ENCODE measurements around the gene HRH1. TPM values are rescaled to one million over a fixed set of nuclear protein-coding genes. Genes with fewer than 3 reads are reported as not detected.
A peak's percentile ranks its signal among the peaks of the same experiment; 100 is the strongest.
"Not testable (repeated sequence)": the region's sequence is repeated elsewhere in the genome, so short reads cannot be mapped to it uniquely, and the experiment has no call there.

HRH1 gene
- total and polyA plus RNA-seq, 9 donors: 3.4 to 24.1 (median 6.0) TPM

DNA sequence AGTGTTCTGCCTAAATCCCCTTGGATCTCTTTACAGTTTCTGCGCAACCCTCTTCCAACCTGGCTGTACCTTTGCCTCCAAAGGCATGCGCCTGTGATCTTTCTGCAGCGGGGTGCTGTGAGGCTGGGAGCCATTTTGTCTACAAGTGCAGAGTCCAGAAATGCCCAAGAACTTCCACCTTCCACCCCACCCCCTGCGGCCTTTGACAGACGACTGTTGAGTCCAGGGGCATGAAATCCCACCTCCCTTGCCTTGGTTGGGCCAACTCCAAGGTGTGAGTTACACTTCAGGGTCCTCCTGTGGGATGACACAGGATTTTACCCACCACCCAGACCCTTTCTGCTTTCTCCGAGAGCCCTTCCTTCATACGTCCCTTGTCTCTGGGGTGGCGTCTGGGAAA lies 24.1 kb downstream of the HRH1 start:
- peaks cover 5% of the 10 kb centered on the region for H3K4me1 ChIP-seq (ENCODE audit: insufficient read depth)
- no peaks in the 10 kb centered on the region for H3K27me3 ChIP-seq
- TF ChIP-seq, protein P1, sequence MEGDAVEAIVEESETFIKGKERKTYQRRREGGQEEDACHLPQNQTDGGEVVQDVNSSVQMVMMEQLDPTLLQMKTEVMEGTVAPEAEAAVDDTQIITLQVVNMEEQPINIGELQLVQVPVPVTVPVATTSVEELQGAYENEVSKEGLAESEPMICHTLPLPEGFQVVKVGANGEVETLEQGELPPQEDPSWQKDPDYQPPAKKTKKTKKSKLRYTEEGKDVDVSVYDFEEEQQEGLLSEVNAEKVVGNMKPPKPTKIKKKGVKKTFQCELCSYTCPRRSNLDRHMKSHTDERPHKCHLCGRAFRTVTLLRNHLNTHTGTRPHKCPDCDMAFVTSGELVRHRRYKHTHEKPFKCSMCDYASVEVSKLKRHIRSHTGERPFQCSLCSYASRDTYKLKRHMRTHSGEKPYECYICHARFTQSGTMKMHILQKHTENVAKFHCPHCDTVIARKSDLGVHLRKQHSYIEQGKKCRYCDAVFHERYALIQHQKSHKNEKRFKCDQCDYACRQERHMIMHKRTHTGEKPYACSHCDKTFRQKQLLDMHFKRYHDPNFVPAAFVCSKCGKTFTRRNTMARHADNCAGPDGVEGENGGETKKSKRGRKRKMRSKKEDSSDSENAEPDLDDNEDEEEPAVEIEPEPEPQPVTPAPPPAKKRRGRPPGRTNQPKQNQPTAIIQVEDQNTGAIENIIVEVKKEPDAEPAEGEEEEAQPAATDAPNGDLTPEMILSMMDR (IDR thresholded peaks at IDR 0.05): no peak
- TF ChIP-seq EP300 (IDR thresholded peaks at IDR 0.05) (no peak), POLR2A (IDR thresholded peaks at IDR 0.05) (no peak)
- no peak overlapping the region for H3K4me3 ChIP-seq
- no peak for DNase-seq
- H3K27ac ChIP-seq: no peak overlapping the region
- intact Hi-C loops (cut with DNase I): no loop called here
- 93 to 96% (median 95%) methylated on average over 8 of the region's 8 CpGs for WGBS, 3 donors
- no peaks in the 10 kb centered on the region for H3K9me3 ChIP-seq
- no peaks in the 10 kb centered on the region for H3K36me3 ChIP-seq

DNA sequence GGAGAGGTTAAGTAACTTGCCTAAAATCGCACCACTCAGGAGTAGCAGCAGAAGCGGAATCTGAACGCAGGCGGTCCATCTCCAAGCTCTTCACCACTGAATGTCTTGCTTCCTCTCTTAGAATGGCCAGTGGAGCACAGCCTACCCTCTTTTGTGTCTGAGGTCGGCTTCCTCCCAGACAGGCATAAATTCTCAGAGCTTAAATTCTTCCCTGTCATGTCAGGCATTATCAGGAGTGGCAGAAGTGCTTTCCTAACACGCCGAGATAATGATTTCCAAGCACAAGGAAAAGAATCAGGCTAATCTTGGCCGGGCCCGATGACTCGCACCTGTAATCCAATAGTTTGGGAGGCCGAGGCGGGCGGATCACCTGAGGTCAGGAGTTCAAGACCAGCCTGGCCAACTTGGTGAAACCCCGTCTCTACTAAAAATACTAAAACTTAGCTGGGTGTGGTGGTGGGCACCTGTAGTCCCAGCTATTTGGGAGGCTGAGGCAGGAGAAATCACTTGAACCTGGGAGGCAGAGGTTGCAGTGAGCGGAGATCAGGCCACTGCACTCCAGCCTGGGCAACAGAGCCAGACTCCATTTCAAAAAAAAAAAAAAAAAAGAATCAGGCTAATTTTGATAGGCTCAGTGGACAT lies 30.2 kb downstream of the HRH1 start:
- intact Hi-C loops (cut with DNase I); H3K27me3 ChIP-seq; H3K36me3 ChIP-seq; H3K9me3 ChIP-seq; H3K27ac ChIP-seq; DNase-seq; H3K4me3 ChIP-seq: not testable (repeated sequence)
- WGBS, 3 donors: 85 to 89% (median 86%) methylated on average over 15 of the region's 15 CpGs
- peaks cover 21% of the 10 kb centered on the region for H3K4me1 ChIP-seq (ENCODE audit: insufficient read depth)

DNA sequence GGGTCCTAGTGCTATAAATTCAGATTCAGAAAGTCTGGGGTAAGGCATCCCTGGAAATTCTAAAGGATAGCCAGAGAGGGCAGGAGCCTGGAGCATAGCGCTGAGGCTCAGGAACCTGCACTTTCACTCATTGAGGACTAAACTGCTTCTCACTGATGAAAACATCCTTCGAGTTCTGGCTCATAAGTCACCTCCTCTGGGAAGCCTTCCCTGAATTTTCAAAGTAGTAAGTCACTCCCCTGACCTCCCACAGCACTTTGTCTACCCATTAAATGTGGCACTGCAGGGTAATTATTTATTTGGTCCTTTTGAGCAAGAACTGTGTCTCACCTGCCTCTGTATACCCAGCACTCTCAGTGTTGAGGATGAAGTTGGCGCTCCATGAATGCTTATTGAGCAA lies 30.9 kb downstream of the HRH1 start:
- H3K4me1 ChIP-seq (ENCODE audit: insufficient read depth): peaks cover 21% of the 10 kb centered on the region
- no peak overlapping the region for H3K4me3 ChIP-seq
- H3K36me3 ChIP-seq: no peaks in the 10 kb centered on the region
- H3K9me3 ChIP-seq: no peaks in the 10 kb centered on the region
- TF ChIP-seq EP300 (IDR thresholded peaks at IDR 0.05) (no peak), POLR2A (IDR thresholded peaks at IDR 0.05) (no peak)
- TF ChIP-seq, protein P1 (IDR thresholded peaks at IDR 0.05): no peak
- H3K27me3 ChIP-seq: no peaks in the 10 kb centered on the region
- H3K27ac ChIP-seq: peak overlapping the region in 1 of 2 donors; percentile 10
- intact Hi-C loops (cut with DNase I): no loop called here
- WGBS, 3 donors: 81 to 84% (median 83%) methylated on average over 3 of the region's 3 CpGs
- DNase-seq: no peak

DNA sequence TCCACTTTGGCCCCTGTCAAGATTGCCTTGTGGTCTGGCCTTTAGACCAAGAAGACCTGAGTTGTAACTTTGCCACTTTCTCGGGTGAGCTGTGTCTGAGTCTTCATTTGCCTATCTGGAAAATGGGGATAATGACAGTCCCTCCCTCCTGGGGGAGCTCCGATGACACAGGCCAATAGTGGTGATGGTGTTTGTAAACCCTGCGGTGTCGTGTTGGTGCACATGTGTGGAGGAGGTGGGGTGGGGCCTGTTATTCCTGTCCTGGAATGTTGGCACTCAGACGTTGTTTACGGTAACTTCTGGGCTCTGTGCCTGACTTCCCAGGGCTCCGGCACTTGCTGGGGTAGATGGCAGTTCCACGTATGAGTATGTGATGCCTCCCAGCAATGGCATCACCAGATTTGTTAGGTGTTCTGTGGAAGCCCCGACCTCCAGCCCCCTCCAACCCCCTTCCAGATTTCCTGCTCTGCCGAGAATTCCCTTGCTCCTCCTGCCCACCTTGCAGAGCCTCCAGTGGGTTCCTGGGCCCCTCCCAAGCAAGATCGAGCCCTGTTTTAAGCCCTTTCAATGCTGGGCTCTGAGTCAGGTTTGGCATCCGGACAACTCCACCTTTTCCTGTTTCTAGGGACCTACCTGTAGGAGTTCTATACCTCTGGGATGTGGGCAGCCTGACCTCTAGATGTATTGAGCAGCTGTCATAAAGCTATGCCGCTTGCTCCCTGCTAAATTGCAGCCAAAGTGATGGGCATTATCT lies 31.4 kb downstream of the HRH1 start:
- Histone ChIP-seq H3K27ac (peak overlapping the region in 1 of 2 donors; percentile 10), H3K4me3 (no peak overlapping the region), H3K27me3 (no peaks in the 10 kb centered on the region), H3K36me3 (no peaks in the 10 kb centered on the region), H3K9me3 (no peaks in the 10 kb centered on the region), H3K4me1 (ENCODE audit: insufficient read depth) (peaks cover 21% of the 10 kb centered on the region)
- 16 to 18% (median 17%) methylated on average over 13 of the region's 13 CpGs for WGBS, 3 donors
- DNase-seq: peak; percentile 76 to 86 (median 79)
- intact Hi-C loops (cut with DNase I): no loop called here
- no peak for TF ChIP-seq EP300 (IDR thresholded peaks at IDR 0.05)
- TF ChIP-seq, protein P1 (IDR thresholded peaks at IDR 0.05): no peak

DNA sequence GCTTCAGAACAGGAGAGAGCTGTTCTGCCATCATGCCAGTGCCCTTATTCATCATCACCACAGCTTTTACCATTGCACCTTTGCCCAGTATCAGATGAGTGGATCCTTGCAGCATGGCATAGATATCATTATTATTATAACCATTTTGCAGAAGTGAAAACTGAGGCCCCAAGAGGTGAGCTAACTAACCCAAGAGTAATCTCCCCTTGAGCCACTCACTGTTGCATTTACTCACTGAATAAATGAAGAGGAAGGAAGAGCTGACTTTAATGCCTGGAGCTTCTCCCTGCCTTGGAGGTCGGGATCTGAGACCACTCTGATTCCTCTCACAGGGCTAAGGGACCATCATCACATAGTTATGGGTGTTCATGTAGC lies 32.0 kb downstream of the HRH1 start:
- Histone ChIP-seq H3K27ac (peak overlapping the region in 1 of 2 donors; percentile 48), H3K9me3 (no peaks in the 10 kb centered on the region), H3K27me3 (no peaks in the 10 kb centered on the region), H3K4me1 (ENCODE audit: insufficient read depth) (peaks cover 21% of the 10 kb centered on the region), H3K36me3 (no peaks in the 10 kb centered on the region), H3K4me3 (no peak overlapping the region)
- no peak for TF ChIP-seq POLR2A (IDR thresholded peaks at IDR 0.05)
- TF ChIP-seq, protein P1 (IDR thresholded peaks at IDR 0.05): no peak
- no peak for TF ChIP-seq EP300 (IDR thresholded peaks at IDR 0.05)
- WGBS, 3 donors: 50 to 70% (median 68%) methylated on average over 1 of the region's 1 CpG
- intact Hi-C loops (cut with DNase I): no loop called here
- DNase-seq: no peak

Measured in ovary (tissue), 9 donors.